Smooth muscle cell (in vitro differentiated cells): ENCODE measurements around the gene ELP4. TPM values are rescaled to one million over a fixed set of nuclear protein-coding genes. Genes with fewer than 3 reads are reported as not detected.

ENCODE experiments used
- DNase-seq: peaks from one replicate; lab custom pipeline; 2025; ENCODE audit not compliant: unreplicated experiment; lab: John Stamatoyannopoulos, UW
- H2AFZ ChIP-seq: fragments of 200-600 bp; sonication (generic); 2 replicates; pipeline ENCODE4 v1.6.0; 2016; ENCODE audit warnings: antibody characterized with exemption, low read depth, mild to moderate bottlenecking
- H3F3A ChIP-seq: fragments of 200-600 bp; sonication (generic); 2 replicates; pipeline ENCODE4 v1.6.0; 2017; ENCODE audit warnings: antibody characterized with exemption, low read depth
- H3K27ac ChIP-seq: fragments of 200-600 bp; sonication (generic); 2 replicates; pipeline ENCODE4 v1.5.1; 2016; ENCODE audit warnings: low read depth, mild to moderate bottlenecking
- H3K27me3 ChIP-seq: fragments of 200-600 bp; sonication (generic); 2 replicates; pipeline ENCODE4 v1.6.1; 2016; ENCODE audit warnings: low read depth, mild to moderate bottlenecking
- H3K36me3 ChIP-seq: fragments of 200-600 bp; sonication (generic); 2 replicates; pipeline ENCODE4 v1.5.1; 2016; ENCODE audit warnings: low read depth
- H3K4me1 ChIP-seq: fragments of 200-600 bp; sonication (generic); 2 replicates; pipeline ENCODE4 v1.5.1; 2016; ENCODE audit warnings: low read depth
- H3K4me2 ChIP-seq: fragments of 200-600 bp; sonication (generic); 2 replicates; pipeline ENCODE4 v1.6.0; 2016; ENCODE audit warnings: mild to moderate bottlenecking
- H3K4me3 ChIP-seq: fragments of 200-600 bp; sonication (generic); 2 replicates; pipeline ENCODE4 v1.5.1; 2016; ENCODE audit warnings: mild to moderate bottlenecking
- H3K79me2 ChIP-seq: fragments of 200-600 bp; sonication (generic); 2 replicates; pipeline ENCODE4 v1.6.0; 2016; ENCODE audit warnings: low read depth, mild to moderate bottlenecking
- H3K9ac ChIP-seq: fragments of 200-600 bp; sonication (generic); 2 replicates; pipeline ENCODE4 v1.6.0; 2016; ENCODE audit warnings: low read depth
- H3K9me3 ChIP-seq: fragments of 200-600 bp; sonication (generic); replicated peaks from 2 replicates; pipeline ENCODE4 v1.5.1; 2016; ENCODE audit warnings: low read depth
- H4K20me1 ChIP-seq: fragments of 200-600 bp; sonication (generic); 2 replicates; pipeline ENCODE4 v1.6.0; 2016; ENCODE audit warnings: low read depth
- WGBS: methylation state at CpG from one replicate; pipeline ENCODE4 v1.1.7; 2016; ENCODE audit warnings: low lambda C conversion rate; 5-methylcytosine and 5-hydroxymethylcytosine counted together
- polyA plus RNA-seq: library from polyadenylated mRNA; unstranded; fragments of >200 nt; fragmentation: Nextera tagmentation; extraction: Ambion mirVana; gene quantifications from 2 replicates; pipeline ENCODE4 v1.2.1, GENCODE V29; 2016
- total RNA-seq: library from RNA; depleted of rRNA; stranded (reverse); fragments of >200 nt; gene quantifications from 2 replicates; pipeline ENCODE4 v1.2.3, GENCODE V29; 2014
- TF ChIP-seq, protein P1 (sequence below): fragments of 200-600 bp; sonication (generic); IDR thresholded peaks from 2 replicates; pipeline ENCODE4 v1.5.1; 2017; ENCODE audit warnings: borderline replicate concordance, mild to moderate bottlenecking, antibody characterized with exemption; ENCODE audit not compliant: insufficient read depth, poor library complexity, severe bottlenecking

Gene ELP4
- total and polyA plus RNA-seq, 2 experiments from 2014 or later = 19.5 to 28.4 TPM

DNA sequence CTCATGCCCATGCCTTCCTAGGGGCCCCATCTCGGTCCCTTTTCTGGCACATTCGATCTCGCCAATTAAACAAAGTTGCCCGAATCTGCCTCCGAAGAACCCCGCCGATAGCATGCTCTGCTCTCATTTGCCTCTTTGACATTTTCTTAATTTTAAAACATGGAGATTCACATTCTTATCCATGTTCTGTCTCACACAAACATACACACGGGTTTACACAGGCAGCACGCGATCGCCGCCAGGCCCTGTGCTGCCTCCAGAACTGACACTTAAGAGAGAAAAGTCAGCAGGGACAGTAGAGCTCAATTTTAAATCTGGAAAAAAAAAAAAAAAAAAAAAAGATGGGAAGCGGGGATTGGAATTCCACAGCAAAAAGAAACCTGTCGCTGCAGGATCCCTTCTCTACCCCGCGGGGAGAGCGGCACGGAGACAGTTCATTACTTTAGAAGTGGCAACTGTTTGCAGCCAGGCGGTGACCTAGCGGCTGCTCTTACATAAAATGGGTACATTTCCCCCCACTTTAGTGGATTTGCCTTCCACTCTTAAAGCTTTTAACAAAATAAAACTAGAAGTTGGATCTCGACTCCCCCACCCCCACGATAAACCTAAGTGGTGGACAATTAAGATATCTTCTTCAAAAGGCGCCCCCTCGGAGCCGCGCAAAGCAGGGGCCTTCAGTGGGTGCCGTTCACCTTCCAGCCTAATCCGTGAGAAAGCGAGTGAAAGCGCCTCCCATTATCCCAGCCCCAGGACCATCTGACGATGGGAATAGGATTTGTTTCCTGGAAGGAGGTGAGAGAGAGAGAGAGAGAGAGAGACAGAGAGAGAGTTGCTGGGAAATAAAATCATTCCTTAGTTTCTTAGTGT is 287.9 kb downstream of the ELP4 start:
- Histone ChIP-seq H3K27me3 (peaks cover 98% of the 10 kb centered on the region), H3K27ac (no peak overlapping the region), H3K36me3 (no peaks in the 10 kb centered on the region), H3K4me2 (peak overlapping the region; percentile 60), H3K9ac (no peak overlapping the region), H2AFZ (no peak overlapping the region), H4K20me1 (no peaks in the 10 kb centered on the region), H3K79me2 (no peaks in the 10 kb centered on the region), H3K9me3 (no peaks in the 10 kb centered on the region), H3K4me3 (no peak overlapping the region), H3F3A (no peaks in the 10 kb centered on the region), H3K4me1 (peaks cover 54% of the 10 kb centered on the region)
- DNase-seq = no peak
- 8% methylated on average over 31 of the region's 31 CpGs for WGBS
- TF ChIP-seq, protein P1, sequence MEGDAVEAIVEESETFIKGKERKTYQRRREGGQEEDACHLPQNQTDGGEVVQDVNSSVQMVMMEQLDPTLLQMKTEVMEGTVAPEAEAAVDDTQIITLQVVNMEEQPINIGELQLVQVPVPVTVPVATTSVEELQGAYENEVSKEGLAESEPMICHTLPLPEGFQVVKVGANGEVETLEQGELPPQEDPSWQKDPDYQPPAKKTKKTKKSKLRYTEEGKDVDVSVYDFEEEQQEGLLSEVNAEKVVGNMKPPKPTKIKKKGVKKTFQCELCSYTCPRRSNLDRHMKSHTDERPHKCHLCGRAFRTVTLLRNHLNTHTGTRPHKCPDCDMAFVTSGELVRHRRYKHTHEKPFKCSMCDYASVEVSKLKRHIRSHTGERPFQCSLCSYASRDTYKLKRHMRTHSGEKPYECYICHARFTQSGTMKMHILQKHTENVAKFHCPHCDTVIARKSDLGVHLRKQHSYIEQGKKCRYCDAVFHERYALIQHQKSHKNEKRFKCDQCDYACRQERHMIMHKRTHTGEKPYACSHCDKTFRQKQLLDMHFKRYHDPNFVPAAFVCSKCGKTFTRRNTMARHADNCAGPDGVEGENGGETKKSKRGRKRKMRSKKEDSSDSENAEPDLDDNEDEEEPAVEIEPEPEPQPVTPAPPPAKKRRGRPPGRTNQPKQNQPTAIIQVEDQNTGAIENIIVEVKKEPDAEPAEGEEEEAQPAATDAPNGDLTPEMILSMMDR = no peak

DNA sequence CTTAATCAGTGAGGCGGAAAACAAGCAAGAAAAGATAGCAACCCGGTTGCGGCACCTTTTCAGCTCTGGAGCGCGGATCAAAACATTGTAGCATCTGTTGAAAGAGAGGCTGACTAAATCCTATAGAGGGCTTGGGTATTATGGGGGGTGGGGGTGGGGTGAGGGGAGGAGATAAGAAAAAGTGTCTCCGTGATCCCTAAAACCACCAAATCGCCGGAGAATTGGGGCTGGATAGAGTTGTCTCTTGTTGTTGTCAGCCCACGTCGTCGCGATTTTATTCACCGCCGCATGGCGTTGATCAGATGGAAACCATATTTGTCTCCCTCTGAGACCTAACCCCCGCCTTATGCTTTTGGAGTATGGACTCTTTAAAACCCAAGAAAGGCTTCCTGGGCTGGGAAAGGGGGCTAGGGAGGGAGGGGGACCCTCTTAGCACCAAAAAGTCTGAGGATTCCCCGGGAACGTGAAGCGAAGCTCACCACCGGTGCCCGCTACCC is 288.5 kb downstream of the ELP4 start:
- Histone ChIP-seq H3K4me1 (peaks cover 61% of the 10 kb centered on the region), H3K4me3 (no peak overlapping the region), H2AFZ (no peak overlapping the region), H3K27me3 (peaks cover 99% of the 10 kb centered on the region), H3K79me2 (no peaks in the 10 kb centered on the region), H4K20me1 (no peaks in the 10 kb centered on the region), H3K4me2 (peak overlapping the region; percentile 60), H3K9ac (no peak overlapping the region), H3F3A (no peaks in the 10 kb centered on the region), H3K9me3 (no peaks in the 10 kb centered on the region), H3K27ac (no peak overlapping the region), H3K36me3 (no peaks in the 10 kb centered on the region)
- 2% methylated on average over 21 of the region's 21 CpGs for WGBS
- DNase-seq = no peak
- TF ChIP-seq, protein P1 = no peak

DNA sequence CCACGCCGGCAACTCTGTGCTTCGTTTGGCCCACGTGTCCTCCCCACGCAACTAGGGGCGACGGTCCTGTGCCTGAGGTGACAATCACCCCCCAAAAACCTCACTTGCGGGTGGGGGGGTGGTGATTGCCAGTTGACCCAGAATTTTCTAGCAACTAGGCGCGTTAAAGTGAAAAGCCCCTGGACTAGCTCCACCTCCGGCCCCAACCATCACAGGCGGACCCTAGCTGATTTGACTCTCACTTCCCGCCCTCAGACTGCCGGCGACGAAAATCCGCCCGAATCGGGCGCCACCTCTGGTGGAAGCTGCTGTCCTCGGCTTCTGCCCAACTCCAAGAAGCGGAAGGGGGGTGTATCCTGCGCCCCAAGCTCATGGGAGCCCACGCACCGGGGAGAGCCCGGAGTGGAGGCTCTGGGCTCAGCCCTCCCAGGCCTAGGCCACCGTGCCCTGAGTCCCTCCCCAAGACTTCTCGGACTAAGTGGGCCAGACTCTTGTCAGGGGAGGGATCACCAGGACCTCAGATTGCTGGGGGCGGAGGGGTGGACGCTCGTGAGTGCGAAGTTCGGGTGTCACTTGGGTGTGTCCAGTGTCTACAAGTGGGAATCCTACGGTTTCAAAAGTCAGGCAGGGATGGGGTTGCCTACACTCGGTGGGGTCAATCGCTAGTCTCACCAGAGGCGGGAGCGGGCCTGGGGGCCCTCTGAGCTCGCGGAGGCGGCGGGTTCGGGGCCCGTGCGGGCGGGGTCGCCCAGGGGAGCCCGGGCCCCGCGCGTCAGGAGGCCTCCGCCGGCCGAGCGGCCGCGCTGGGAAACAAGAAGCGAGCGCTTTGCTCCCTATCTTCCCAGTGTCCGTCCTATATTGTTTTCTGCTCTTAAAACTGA is 289.2 kb downstream of the ELP4 start:
- H3K9ac ChIP-seq = no peak overlapping the region
- H2AFZ ChIP-seq = no peak overlapping the region
- no peaks in the 10 kb centered on the region for H4K20me1 ChIP-seq
- no peaks in the 10 kb centered on the region for H3F3A ChIP-seq
- TF ChIP-seq, protein P1 = peak; percentile 28
- peak overlapping the region; percentile 2 for H3K4me3 ChIP-seq
- peaks cover 68% of the 10 kb centered on the region for H3K4me1 ChIP-seq
- H3K79me2 ChIP-seq = no peaks in the 10 kb centered on the region
- peaks cover 100% of the 10 kb centered on the region for H3K27me3 ChIP-seq
- no peaks in the 10 kb centered on the region for H3K36me3 ChIP-seq
- no peak overlapping the region for H3K27ac ChIP-seq
- peak overlapping the region; percentile 60 for H3K4me2 ChIP-seq
- H3K9me3 ChIP-seq = no peaks in the 10 kb centered on the region
- no peak for DNase-seq
- 2% methylated on average over 54 of the region's 60 CpGs for WGBS
